Ascending aorta (tissue), 2 donors: ENCODE results near the gene KLHL17. TPM values are rescaled to one million over a fixed set of nuclear protein-coding genes. Genes with fewer than 3 reads are reported as not detected.

Source experiments
- DNase-seq, 2 donors: peaks; one replicate each; pipeline ENCODE4 v3.0.0-alpha.2; 2019; ENCODE audit warnings: low spot score in 2 of 2
- H3K27ac ChIP-seq, 2 donors: fragments of 200-600 bp; sonication (generic); one replicate each; pipeline ENCODE4 v1.5.1; 2016 to 2017; ENCODE audit warnings: mild to moderate bottlenecking in 1 of 2
- H3K27me3 ChIP-seq: fragments of 200-600 bp; sonication (generic); one replicate; pipeline ENCODE4 v1.5.1; 2017
- H3K36me3 ChIP-seq, 2 donors: fragments of 200-600 bp; sonication (generic); one replicate each; pipeline ENCODE4 v1.5.1; 2016
- H3K4me1 ChIP-seq, 2 donors: fragments of 200-600 bp; sonication (generic); one replicate each; pipeline ENCODE4 v1.5.1; 2016 to 2017; ENCODE audit warnings: mild to moderate bottlenecking in 1 of 2
- H3K4me3 ChIP-seq, 2 donors: fragments of 200-600 bp; sonication (generic); one replicate each; pipeline ENCODE4 v1.5.1; 2016 to 2017; ENCODE audit warnings: mild to moderate bottlenecking in 1 of 2
- H3K9me3 ChIP-seq, 2 donors: fragments of 200-600 bp; sonication (generic); one replicate each; pipeline ENCODE4 v1.5.1; 2016
- intact Hi-C: fragments of 100-400 bp; cut with DNase I; formaldehyde crosslinking; loops from one replicate; pipeline ENCODE4 v1.15.1; 2023
- total RNA-seq: library from RNA; depleted of rRNA; stranded (reverse); fragments of >200 nt; gene quantifications from one replicate; pipeline ENCODE4 v1.1.0, GENCODE V29; 2016
- TF ChIP-seq, protein P1 (sequence below), 3 experiments: fragments of 200-600 bp in 2 of 3; fragments of 450-650 bp in 1 of 3; sonication (generic) in 2 of 3; IDR thresholded peaks; one replicate each; pipeline ENCODE4 v1.5.1; 2016 to 2019; ENCODE audit warnings: antibody characterized with exemption in 3 of 3, mild to moderate bottlenecking in 1 of 3, moderate library complexity in 1 of 3

The KLHL17 gene
- total RNA-seq, 1 donor from 2014 or later: 16.6 TPM

GRCh38 chr1:998995-999724 is 38.8 kb downstream of the KLHL17 start:
- H3K4me1 ChIP-seq: peaks cover 16 to 17% of the 10 kb centered on the region in 2 donors
- intact Hi-C loops: no loop called here
- H3K36me3 ChIP-seq: no peaks in the 10 kb centered on the region
- H3K9me3 ChIP-seq: no peaks in the 10 kb centered on the region
- no peaks in the 10 kb centered on the region for H3K27me3 ChIP-seq
- peak overlapping the region; percentile 58 to 68 for H3K4me3 ChIP-seq
- DNase-seq: no peak
- H3K27ac ChIP-seq: peak overlapping the region; percentile 81 to 98
- TF ChIP-seq, protein P1, sequence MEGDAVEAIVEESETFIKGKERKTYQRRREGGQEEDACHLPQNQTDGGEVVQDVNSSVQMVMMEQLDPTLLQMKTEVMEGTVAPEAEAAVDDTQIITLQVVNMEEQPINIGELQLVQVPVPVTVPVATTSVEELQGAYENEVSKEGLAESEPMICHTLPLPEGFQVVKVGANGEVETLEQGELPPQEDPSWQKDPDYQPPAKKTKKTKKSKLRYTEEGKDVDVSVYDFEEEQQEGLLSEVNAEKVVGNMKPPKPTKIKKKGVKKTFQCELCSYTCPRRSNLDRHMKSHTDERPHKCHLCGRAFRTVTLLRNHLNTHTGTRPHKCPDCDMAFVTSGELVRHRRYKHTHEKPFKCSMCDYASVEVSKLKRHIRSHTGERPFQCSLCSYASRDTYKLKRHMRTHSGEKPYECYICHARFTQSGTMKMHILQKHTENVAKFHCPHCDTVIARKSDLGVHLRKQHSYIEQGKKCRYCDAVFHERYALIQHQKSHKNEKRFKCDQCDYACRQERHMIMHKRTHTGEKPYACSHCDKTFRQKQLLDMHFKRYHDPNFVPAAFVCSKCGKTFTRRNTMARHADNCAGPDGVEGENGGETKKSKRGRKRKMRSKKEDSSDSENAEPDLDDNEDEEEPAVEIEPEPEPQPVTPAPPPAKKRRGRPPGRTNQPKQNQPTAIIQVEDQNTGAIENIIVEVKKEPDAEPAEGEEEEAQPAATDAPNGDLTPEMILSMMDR (IDR thresholded peaks at IDR 0.05): no peak

GRCh38 chr1:999725-1000356 is 39.5 kb downstream of the KLHL17 start, which contains the start of gene HES4:
HES4 (minus strand) TSS chr1:1000097; CDS start chr1:999973, 124 bp downstream.
- peak; percentile 67 to 96 for DNase-seq
- TF ChIP-seq, protein P1 (IDR thresholded peaks at IDR 0.05): peak in 1 of 3 experiments; percentile 7
- Histone ChIP-seq H3K4me3 (peak within 1 kb of the TSS; percentile 58 to 68), H3K9me3 (no peaks in the 10 kb centered on the region), H3K27ac (peak within 1 kb of the TSS; percentile 98), H3K4me1 (peaks cover 17 to 19% of the 10 kb centered on the region in 2 donors), H3K36me3 (no peaks in the 10 kb centered on the region), H3K27me3 (no peaks in the 10 kb centered on the region)
- intact Hi-C loops: loop anchor here (1.0 to 5.0 kb wide), 4 partner anchors 19 to 232 kb away; partner anchors contain the start of genes B3GALT6, C1orf159, NOC2L and SDF4

- peaks cover 17 to 26% of the 10 kb centered on the region in 2 donors for H3K4me1 ChIP-seq
These were observed 40.1 kb downstream of the KLHL17 start for GRCh38 chr1:1000357-1001056.

DNA sequence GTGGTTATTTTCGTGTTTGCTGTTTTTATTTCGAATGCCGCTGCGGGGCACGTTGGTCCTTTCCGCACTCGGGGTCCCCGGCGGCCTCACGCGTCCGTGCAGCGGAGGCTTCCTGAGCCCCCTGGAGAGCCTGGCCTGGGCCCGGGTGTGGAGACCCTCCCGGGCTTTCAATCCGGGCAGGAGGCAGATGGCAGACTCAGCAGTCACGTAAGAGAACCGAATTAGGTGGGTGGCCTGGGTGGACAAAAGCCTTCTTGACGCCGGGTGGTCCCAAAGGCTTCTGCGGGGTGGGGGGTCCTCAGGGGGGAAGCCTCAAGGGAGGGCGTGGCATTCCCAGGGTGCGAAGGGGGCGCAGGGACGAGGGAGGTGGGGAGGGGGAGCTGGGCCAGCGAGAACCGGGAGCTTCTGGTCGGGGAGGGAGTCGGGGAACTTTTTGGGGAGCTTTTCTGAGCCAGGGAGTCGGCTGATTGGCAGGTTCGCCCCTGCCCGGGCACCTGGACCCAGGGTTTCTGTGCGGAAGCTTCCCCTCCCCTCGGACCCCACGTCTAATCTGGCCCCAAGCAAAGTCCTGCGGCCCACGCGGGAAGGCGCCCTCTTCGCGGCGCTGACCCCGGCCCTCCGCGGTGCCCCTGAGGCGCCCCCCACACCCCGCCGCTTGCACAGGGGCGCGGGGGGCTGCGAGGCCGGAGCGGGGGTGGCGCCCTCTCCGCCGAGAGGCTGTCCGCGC is 40.8 kb downstream of the KLHL17 start:
- H3K27me3 ChIP-seq: no peaks in the 10 kb centered on the region
- H3K36me3 ChIP-seq: no peaks in the 10 kb centered on the region
- peak overlapping the region; percentile 98 for H3K27ac ChIP-seq
- no peaks in the 10 kb centered on the region for H3K9me3 ChIP-seq
- TF ChIP-seq, protein P1 (IDR thresholded peaks at IDR 0.05): no peak
- H3K4me3 ChIP-seq: peak overlapping the region; percentile 58 to 68
- H3K4me1 ChIP-seq: peaks cover 17 to 28% of the 10 kb centered on the region in 2 donors
- intact Hi-C loops: loop anchor here (5.0 kb wide), 2 partner anchors 116 to 231 kb away; partner anchors contain the start of genes B3GALT6, C1orf159 and SDF4
- no peak for DNase-seq

More at GRCh38 chr1:1000357-1001056, 40.1 kb downstream of the KLHL17 start:
- H3K9me3 ChIP-seq: no peaks in the 10 kb centered on the region
- TF ChIP-seq, protein P1 (IDR thresholded peaks at IDR 0.05): no peak
- intact Hi-C loops: loop anchor here (1.0 to 5.0 kb wide), 4 partner anchors 19 to 232 kb away; partner anchors contain the start of genes B3GALT6, C1orf159, NOC2L and SDF4
- peak overlapping the region; percentile 98 for H3K27ac ChIP-seq
- H3K4me3 ChIP-seq: peak overlapping the region; percentile 58 to 68
- H3K36me3 ChIP-seq: no peaks in the 10 kb centered on the region
- no peaks in the 10 kb centered on the region for H3K27me3 ChIP-seq
- DNase-seq: peak; percentile 34 to 89
